ENCODE results near the gene CHST9.
"Not testable (repeated sequence)": the region's sequence is repeated elsewhere in the genome, so short reads cannot be mapped to it uniquely, and the experiment has no call there.

DNA sequence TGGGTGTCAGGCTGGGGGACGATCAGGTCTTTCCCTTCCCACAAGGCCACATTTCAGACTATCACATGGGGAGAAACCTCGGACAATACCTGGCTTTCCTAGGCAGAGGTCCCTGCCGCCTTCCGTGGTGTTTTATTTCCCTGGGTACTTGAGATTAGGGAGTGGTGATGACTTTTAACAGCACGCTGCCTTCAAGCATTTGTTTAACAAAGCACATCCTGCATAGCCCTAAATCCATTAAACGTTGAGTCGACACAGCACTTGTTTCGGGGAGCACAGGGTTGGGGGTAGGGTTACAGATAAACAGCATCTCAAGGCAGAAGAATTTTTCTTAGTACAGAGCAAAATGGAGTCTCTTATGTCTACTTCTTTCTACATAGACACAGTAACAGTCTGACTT lies 257.3 kb downstream of the CHST9 start:
- not testable (repeated sequence) for TF ChIP-seq CTCF (IDR thresholded peaks at IDR 0.05; ENCODE audit: extremely low read depth in 1 of 2, insufficient read depth in 1 of 2, low read depth in 1 of 2, low read length in 2 of 2); POLR2AphosphoS5 (IDR thresholded peaks at IDR 0.05; ENCODE audit: insufficient read depth, low read depth, low read length); EZH2 (IDR thresholded peaks at IDR 0.05; ENCODE audit: borderline replicate concordance, low read depth, low read length, severe bottlenecking); MYC (IDR thresholded peaks at IDR 0.05; ENCODE audit: low read depth, low read length); JUN (IDR thresholded peaks at IDR 0.05; ENCODE audit: borderline replicate concordance, insufficient read depth, insufficient read length, low read depth); FOS (IDR thresholded peaks at IDR 0.05; ENCODE audit: borderline replicate concordance, insufficient read depth, low read length)

All from endothelial cell of umbilical vein (primary cell).